Activated CD4-positive, CD25-positive, alpha-beta regulatory T cell (primary cell): ENCODE measurements around the gene GBP5.
"Not testable (repeated sequence)": the region's sequence is repeated elsewhere in the genome, so short reads cannot be mapped to it uniquely, and the experiment has no call there.

Source experiments
- DNase-seq, 4 experiments: peaks; one replicate each; lab custom pipeline; 2025; lab: John Stamatoyannopoulos, UW

The GBP5 gene, protein sequence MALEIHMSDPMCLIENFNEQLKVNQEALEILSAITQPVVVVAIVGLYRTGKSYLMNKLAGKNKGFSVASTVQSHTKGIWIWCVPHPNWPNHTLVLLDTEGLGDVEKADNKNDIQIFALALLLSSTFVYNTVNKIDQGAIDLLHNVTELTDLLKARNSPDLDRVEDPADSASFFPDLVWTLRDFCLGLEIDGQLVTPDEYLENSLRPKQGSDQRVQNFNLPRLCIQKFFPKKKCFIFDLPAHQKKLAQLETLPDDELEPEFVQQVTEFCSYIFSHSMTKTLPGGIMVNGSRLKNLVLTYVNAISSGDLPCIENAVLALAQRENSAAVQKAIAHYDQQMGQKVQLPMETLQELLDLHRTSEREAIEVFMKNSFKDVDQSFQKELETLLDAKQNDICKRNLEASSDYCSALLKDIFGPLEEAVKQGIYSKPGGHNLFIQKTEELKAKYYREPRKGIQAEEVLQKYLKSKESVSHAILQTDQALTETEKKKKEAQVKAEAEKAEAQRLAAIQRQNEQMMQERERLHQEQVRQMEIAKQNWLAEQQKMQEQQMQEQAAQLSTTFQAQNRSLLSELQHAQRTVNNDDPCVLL

DNA sequence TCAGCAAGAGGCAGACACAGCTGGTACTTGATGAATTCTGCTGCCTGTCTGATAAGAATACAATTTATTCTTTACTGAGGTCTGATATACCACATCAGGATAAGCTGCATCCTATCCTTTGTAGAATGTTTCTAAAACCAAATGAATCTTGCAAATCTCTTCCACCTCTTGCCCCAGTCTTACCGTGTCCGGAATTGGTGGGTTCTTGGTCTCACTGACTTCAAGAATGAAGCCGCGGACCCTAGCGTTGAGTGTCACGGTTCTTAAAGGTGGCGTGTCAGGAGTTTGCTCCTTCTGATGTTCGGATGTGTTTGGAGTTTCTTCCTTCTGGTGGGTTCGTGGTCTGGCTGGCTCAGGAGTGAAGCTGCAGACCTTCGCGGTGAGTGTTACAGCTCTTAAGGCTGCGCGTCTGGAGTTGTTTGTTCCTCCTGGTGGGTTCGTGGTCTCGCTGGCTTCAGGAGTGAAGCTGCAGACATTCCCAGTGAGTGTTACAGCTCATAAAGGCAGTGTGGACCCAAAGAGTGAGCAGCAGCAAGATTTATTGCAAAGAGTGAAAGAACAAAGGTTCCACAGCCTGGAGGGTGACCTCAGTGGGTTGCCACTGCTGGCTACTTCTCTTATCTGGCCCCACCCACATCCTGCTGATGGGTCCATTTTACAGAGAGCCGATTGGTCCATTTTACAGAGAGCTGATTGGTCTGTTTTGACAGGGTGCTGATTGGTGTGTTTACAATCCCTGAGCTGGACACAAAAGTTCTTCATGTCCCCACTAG, at the start of gene GBP5:
Gene GBP5, minus strand, starts transcription at position 592 of the 773 bp plus-strand sequence. CDS start 3,305 bp downstream, outside the sequence.
- DNase-seq: peak in 3 of 4 experiments; percentile 33 to 59 (median 50)

DNA sequence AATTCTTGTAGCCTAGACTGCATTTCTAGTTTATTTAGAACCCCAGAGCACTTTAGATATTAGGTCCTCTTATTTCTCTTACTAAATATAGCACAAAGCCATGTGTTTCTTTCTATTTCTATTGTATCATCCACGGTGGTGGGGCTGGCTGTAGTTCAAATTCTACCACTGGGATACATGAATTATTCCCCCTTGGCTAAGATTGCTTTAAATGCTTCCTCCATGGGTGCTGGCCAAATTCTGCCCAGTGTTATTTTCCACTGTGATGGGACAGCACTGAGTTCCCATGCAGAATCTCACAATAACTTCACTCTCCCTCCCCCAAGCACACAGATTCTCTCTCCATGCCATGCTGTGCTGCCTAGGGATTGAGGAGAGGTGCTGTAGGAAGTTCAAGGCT, 49.7 kb upstream of the GBP5 start:
- no peak for DNase-seq

DNA sequence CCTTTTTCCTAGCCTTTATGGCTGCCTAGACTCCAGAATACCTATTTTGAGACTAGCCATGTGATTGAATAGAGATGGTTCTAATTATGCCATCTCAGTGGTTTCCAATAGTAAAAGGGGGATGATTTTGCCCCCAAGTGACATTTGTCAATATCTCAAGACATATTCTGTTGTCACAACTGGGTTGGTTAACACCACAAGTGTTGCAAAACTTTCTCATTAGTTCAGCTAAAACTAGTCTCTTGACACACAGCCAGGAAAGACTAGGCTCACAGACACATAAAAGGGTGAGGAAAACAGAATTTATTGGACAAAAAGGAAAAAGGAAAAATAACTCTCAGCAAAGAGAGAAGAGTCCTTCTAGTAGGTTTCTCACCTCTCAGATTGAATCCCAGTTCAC, 39.9 kb upstream of the GBP5 start:
- no peak for DNase-seq

DNA sequence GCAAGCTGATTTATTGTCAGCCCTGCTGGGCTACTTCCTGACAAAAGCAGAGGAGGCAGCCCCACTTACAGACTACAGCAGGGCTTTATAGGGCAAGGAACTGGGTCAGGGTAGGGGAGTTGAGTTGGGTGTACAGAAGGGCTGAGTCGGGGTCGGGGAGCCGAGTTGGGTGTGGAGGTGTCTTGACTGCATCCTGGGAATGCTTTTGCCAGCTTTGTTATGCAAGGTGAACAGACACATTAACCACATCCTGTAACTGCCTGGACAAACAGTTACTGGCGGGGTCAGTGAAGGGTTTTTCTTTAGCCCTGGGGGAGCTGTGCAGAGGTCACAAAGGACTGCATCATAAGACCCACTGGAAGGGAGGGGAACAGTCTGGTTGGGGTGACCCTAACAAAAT, 39.1 kb upstream of the GBP5 start:
- no peak for DNase-seq

DNA sequence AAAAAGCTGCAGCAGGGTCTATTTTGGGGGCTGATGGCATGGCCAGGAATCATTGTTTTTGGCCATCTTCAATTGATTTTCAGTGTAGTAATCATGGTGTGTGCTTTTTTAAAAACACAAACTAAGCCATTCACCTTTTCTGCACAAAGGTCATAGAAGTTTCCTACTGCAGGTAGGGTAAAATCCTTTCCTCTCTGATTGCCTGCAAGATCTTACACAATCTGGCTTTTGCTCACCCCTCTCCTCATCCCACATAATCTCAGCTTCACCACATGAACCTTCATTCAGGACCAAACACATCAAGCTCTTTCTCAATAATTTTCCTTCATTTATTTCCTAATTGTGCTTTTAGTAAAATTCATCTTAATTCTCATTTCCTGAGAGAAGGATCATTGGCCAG, 38.3 kb upstream of the GBP5 start:
- no peak for DNase-seq

DNA sequence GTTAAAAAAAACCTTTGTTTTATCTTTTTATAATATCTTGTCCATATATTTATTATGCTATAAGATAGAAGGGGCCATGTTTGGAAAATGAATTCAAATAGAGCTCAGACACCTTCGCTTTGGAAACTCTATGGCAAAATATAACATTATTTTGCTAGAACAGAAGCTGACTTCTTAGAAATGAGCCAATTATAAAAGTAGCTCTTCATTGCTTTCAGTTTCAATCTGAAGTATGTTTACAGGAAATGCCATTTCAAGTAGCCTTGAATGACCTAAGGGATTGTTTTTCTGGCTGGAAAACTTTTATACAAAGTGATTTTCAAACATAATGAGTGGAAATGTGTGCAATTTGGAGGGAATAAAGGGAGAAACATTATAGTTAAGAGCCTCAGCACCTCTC, 37.8 kb upstream of the GBP5 start:
- no peak for DNase-seq

DNA sequence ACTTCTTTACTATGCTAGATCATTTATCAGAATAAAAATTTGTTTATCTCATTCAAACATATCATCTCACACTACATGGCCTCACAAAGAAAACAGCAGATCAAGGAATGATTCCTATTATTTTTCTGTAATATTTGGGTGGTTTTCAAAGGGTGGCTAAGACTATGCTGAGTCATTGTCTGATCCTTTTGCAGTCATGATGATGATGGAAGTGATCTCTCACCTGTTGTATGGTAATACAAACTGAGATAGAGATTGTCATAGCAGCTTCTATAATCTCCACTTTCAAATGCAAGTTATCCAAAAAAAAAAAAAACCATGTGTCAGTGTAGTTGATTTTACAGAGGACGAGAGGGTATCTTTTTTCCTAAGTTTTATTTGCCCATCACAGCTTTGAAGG, 37.2 kb upstream of the GBP5 start:
- DNase-seq: no peak

DNA sequence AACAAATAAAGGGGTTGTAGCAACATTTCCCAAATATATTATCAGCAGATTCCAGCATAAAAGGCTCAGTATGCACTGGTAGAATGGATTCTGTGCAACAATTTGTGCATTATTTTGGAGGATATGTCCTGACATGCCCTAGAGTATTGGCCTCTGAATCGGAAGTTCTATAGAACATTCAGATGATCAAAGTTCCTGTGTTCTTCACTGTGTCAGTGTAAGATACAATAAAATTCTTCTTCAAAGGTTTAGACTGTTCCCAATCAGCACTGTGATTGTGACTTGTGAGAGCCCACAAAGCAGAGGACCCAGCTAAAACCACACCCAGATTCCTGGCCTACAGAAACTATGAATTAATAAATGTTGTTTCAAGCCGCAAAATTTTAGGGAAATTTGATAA, 33.6 kb upstream of the GBP5 start:
- DNase-seq: no peak

DNA sequence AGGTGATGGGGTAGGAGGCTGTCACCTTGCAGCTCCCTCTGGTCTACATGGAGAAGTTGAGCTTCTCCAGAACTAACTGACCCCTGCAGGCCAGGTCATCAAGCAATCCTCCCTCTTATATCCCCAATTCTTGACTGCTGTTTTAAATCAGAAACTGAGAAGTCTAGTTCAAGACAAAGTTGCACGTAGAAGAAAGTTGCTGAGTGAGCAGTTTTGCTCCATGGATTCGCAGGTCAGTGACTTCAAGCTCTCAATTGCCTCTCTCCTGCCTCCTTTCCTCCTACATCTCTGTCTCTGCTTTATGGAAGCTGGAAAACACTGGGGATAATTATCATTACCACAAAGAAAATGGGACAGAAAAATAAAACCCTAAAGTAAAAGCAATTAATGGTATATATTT, 32.8 kb upstream of the GBP5 start:
- DNase-seq: no peak

DNA sequence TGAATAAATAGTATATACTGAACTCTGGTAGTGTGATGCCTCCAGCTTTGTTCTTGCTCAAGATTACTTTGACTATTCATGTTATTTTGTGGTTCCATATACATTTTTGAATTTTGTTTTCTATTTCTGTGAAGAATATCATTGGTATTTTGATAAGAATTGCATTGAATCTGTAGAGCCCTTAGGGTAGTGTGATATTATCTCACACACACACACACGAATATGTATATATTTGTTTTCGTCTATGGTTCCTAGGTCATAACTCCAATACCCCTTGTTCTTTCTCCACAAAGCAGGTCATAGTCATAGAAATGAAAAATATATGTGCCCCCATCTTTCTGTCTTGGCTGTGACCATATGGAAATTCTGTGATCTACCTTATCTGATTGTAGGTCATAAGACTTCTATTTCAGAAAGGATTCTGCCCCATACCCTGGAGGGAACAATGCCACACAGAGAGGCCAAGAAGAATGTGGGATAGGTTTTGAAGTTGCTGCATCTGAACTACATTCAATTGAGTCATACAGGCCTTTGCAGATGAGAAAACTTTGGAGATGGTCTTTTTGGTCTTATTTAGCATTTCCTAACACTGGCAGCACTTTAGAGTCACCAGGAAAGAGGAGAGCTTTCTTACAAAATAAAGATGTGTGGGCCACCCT, 32.0 kb upstream of the GBP5 start:
- no peak for DNase-seq

DNA sequence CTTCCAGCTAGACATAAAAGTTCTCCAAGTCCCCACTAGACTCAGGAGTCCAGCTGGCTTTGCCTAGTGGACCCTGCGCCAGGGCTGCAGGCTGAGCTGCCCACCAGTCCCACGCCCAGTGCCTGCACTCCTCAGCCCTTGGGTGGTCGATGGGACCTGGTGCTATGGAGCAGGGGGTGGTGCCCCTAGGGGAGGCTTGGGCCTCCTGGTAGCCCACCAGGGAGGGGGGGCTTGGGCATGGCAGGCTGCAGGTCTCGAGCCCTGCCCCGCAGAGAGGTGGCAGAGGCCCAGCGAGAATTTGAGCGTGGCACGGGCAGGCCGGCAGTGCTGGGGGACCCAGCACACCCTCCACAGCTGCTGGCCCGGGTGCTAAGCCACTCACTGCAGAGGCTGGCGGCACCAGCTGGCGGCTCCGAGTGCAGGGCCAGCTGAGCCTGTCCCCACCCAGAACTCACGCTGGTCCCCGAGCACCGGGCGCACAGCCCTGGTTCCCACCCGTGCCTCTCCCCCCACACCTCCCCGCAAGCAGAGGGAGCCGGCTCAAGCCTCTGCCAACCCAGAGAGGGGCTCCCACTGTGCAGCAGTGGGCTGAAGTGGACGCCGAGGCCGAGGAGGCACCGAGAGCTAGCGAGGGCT, 30.2 kb upstream of the GBP5 start:
- DNase-seq: no peak

DNA sequence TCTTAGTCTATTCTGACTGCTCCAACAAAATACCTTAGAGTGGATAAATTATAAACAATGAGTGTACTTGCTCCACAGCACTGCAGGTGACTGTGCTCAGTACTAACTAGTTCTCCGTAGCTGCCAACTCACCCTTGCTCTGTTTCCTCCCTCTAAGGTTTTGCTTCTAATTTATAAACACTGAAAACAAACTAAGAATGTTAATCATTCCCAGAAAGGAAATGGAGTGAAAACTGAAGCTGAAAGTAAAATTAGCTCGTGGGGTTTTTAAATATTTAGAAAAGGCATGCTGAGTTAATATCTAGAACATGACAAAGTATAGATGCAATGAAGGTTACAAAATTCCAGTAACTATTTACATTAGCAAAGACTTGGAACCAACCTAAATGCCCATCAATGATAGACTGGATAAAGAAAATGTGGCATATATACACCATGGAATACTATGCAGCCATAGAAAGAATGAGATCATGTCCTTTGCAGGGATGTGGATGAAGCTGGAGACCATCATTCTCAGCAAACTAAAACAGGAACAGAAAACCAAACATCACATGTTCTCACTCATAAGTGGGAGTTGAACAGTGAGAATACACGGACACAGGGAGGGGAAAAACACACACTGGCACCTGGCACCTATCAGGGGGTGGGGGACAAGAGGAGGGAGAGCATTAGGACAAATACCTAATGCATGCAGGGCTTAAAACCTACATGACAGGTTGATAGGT, 27.2 kb upstream of the GBP5 start:
- DNase-seq: not testable (repeated sequence)

DNA sequence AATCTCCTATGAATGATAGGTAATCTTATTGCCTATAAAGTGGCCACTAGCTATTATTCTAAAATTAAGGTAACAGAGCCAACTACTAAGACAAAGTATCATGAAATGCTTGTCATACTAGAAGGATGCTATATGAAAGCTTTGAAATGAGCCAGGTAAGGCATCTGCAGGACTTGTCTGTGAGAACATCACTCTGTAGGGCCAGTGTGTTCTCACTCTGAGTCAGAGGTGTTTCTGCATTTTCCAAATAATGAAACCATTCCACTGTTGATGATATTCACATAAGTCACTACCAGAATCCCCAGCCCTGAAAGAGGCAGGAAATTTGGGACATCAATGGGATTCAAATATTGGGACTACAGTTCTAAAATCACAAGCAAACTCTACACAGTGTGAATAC, 25.8 kb upstream of the GBP5 start:
- no peak for DNase-seq

DNA sequence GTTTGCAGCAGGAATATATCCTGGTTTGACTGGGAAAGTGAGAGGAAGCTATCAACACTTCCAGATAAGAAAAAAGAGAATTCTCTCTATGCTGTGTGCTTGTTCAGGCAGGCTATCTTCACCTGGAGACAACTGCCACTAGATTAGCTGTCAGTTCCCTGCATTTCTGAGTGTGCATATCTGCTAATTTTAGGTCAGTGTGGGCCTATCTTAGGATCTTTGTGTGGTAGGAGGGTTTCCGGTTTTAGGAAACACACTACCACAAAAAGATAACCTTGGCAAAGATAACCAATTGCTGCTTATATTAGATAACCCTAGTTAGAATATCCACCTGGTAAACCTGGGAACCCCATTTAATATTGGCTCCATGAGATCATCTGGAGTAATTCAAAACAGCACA, 22.5 kb upstream of the GBP5 start:
- no peak for DNase-seq

DNA sequence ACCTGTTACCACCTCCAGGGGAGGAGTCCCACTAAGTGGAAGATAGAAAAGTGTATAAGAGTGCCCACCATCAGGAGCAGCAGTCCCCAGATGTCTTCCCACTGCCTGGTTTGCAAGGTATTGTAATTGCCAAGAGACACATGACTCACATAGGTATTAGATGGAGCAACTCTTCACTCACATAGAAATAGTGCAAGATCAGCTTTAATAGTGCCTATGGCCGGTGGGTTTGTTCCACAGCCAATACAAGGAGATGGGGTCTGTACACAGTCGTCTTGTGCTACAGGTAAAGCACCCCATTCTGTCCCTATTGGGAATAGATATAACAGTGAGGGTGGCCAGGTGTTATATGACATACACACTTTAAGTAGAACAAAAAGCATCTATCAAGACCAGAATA, 18.6 kb upstream of the GBP5 start:
- DNase-seq: no peak

DNA sequence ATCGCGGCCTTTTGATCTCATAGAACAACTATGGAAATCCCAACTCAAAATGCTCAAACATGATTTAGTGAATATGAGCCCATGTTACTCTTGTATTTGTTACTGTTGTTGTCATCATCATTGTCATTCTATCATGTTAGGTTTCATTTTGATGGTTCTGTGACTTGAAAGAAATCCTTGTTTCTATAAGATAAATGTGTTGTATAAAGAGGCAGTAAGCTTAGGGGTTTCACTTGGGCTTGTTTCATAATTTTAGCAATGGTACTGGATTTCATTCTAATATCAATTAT, 15.3 kb upstream of the GBP5 start:
- no peak for DNase-seq

DNA sequence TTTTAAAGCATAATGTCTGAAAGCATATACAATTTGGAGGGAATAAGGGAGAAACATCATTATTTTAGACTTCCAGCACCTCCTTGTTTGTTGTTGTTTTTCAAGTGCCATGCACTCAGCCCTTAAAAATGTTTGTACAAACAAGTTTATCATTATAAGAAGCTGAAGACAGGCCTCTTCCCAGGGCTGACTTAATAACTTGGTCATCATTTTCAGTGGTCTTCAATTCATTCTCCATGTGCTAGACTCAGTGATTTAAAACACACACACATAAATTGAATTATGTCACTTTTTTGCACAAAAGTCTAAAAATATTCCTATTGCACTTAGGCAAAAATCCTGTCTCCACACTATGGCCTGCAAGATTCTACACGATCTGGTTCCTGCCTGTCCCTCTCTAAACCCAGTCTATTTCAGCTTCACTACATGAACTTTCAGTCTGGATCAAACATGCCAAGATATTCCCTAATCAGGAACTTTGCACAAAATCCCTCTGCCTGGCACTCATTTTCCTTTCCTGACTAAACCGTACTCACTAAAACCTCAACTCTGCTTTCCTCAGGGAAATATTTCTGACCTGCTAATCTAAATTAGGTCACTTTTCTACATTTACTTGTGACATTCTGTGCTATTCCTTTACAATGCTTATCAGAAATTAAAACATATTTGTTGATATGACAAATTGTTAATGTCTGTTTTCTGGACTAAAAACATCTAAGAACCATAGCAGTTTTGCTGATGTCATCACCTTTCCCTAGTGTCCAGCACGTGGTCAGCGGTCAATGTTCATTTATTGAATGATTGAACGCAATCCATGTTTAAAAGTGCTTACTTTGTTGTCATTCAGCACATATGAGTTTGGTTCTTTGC, 14.8 kb upstream of the GBP5 start:
- DNase-seq: no peak

DNA sequence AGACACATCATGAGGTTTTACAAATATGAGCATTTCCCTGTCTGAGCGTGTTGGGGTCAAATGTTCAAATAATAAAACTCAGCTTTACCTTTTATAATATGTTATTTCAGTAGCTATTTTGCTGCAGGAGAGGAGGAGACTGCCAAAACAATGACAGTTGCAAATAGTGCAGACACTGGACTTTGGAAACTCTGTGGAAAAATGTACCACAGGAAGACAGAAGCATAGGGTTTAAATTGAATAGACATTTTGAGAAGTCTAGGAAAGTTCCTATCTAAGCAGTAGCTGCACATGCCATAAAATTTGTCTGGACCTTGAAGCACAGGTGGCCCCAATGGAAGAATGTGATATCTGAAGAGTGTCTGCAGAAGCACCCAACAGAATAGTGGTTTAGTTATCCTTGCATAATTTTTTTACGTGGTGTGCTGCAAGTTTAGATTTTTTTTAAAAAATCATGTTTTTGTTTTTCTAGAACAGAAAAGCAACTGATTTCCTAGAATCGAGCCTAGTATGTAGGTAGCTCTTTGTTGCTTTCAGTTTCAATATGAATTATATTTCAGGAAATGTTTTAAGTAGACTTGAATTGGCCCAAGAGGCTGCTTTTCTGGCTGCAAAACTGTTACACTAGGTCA, 14.0 kb upstream of the GBP5 start:
- DNase-seq: no peak

DNA sequence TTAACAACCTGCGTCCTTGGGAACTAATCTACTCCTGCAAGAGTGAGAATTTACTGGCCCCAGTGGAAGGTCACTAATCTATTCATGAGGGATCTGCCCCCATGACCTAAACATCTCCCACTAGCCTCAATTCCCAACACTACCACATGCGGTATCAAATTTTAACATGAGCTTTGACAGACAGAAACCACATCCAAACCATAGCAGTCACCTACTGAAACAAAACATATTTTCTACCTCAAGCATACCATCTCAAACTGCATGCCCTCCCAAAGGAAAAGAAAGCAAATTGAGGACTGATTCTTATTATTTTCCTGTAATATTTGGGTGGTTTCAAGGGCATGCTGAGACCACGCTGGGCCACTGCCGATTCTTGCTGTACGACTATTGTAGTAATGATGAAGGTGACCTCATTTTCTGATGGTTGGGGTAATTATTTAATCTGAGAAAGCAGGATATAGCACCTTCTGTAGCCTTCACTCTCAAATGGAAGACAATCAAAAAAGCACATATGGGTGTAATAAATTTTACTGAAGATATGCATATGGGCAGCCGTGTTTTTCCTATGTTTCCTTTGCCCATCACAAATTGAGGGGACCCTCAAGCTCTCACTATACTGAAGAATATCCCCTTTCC, 13.2 kb upstream of the GBP5 start:
- DNase-seq: no peak
